SU-DHL-6 (cell line): ENCODE data around the gene KIF5B.

Source experiments
- EZH2phosphoT487 ChIP-seq: fragments of 200-600 bp; sonication (generic), shearing (Covaris generic); conservative IDR thresholded peaks from 2 replicates; pipeline ENCODE4 v1.6.1; 2018; ENCODE audit warnings: mild to moderate bottlenecking, antibody characterized with exemption, low read length, moderate library complexity, mixed read lengths
- TF ChIP-seq, protein P1 (sequence below): fragments of 200-600 bp; sonication (generic); IDR thresholded peaks from one replicate; pipeline ENCODE4 v1.5.1; 2017; ENCODE audit warnings: antibody characterized with exemption, mild to moderate bottlenecking, low read length, moderate library complexity; ENCODE audit not compliant: insufficient read depth, poor library complexity, severe bottlenecking

DNA sequence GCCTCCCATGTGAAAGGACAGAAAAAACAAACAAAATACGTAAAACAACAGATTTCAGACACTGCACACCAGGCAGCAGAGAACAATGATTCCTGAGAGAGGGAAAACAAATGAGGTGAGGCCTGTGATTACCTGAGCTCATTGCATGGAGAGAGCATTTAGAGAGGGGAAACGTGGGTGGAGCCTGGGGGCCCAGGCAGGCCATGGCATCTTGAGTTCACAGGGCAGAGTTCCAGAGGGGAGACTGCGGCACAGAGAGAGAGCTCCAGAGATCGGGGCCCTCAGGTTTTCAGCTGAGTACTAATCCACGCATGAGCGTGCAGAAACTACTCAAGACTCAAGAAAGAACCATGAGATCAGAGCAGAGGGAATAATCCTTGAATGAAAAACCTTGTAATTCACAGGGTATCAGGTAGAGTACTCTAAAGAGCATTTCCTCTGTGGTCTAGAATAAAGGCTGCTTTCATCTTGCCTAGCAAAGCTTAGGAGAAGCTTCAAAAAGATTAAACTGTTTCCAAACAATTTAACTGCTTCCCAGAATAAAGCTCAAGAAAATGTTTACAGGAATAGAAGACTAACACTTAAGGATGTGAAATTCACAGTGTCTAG is 81.0 kb downstream of the KIF5B start:
- TF ChIP-seq, protein P1, sequence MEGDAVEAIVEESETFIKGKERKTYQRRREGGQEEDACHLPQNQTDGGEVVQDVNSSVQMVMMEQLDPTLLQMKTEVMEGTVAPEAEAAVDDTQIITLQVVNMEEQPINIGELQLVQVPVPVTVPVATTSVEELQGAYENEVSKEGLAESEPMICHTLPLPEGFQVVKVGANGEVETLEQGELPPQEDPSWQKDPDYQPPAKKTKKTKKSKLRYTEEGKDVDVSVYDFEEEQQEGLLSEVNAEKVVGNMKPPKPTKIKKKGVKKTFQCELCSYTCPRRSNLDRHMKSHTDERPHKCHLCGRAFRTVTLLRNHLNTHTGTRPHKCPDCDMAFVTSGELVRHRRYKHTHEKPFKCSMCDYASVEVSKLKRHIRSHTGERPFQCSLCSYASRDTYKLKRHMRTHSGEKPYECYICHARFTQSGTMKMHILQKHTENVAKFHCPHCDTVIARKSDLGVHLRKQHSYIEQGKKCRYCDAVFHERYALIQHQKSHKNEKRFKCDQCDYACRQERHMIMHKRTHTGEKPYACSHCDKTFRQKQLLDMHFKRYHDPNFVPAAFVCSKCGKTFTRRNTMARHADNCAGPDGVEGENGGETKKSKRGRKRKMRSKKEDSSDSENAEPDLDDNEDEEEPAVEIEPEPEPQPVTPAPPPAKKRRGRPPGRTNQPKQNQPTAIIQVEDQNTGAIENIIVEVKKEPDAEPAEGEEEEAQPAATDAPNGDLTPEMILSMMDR: no peak
- no peak for TF ChIP-seq EZH2phosphoT487
